Measurements from ENCODE around the gene SESN1.
A peak's percentile ranks its signal among the peaks of the same experiment; 100 is the strongest.
"Not testable (repeated sequence)": the region's sequence is repeated elsewhere in the genome, so short reads cannot be mapped to it uniquely, and the experiment has no call there.

The SESN1 gene

GRCh38 chr6:109094416-109095035, at the start of gene SESN1:
TSS of gene SESN1 (minus strand) at chr6:109094846. CDS start at chr6:109094073, 773 bp downstream.
- Histone ChIP-seq H3K27ac (ENCODE audit: low read length) (no peak within 1 kb of the TSS), H3K9me3 (ENCODE audit: control insufficient read depth, insufficient read depth, low read length) (no peaks in the 10 kb centered on the region), H3K27me3 (ENCODE audit: control insufficient read depth, insufficient read depth, low read length) (no peaks in the 10 kb centered on the region), H3K36me3 (ENCODE audit: control insufficient read depth, insufficient read depth, low read length) (no peaks in the 10 kb centered on the region), H3K4me3 (ENCODE audit: low read length) (peak within 1 kb of the TSS; percentile 88), H3K4me1 (ENCODE audit: control insufficient read depth, insufficient read depth, low read length) (no peaks in the 10 kb centered on the region)
- DNase-seq (ENCODE audit: low read depth, low spot score), result peak; percentile 64
- WGBS (ENCODE audit: insufficient coverage, insufficient read length), result no CpG with 5 or more reads among the region's 62 CpGs

GRCh38 chr6:109143191-109143590, 48.5 kb upstream of the SESN1 start:
- Histone ChIP-seq H3K36me3 (ENCODE audit: control insufficient read depth, insufficient read depth, low read length) (no peaks in the 10 kb centered on the region), H3K4me3 (ENCODE audit: low read length) (no peak overlapping the region), H3K4me1 (ENCODE audit: control insufficient read depth, insufficient read depth, low read length) (no peaks in the 10 kb centered on the region), H3K27ac (ENCODE audit: low read length) (no peak overlapping the region), H3K27me3 (ENCODE audit: control insufficient read depth, insufficient read depth, low read length) (no peaks in the 10 kb centered on the region), H3K9me3 (ENCODE audit: control insufficient read depth, insufficient read depth, low read length) (no peaks in the 10 kb centered on the region)
- no peak for DNase-seq (ENCODE audit: low read depth, low spot score)

- not testable (repeated sequence) for DNase-seq (ENCODE audit: low read depth, low spot score); H3K4me1 ChIP-seq (ENCODE audit: control insufficient read depth, insufficient read depth, low read length); H3K9me3 ChIP-seq (ENCODE audit: control insufficient read depth, insufficient read depth, low read length); H3K4me3 ChIP-seq (ENCODE audit: low read length); H3K27me3 ChIP-seq (ENCODE audit: control insufficient read depth, insufficient read depth, low read length); H3K36me3 ChIP-seq (ENCODE audit: control insufficient read depth, insufficient read depth, low read length); H3K27ac ChIP-seq (ENCODE audit: low read length)
These were observed 47.4 kb upstream of the SESN1 start for GRCh38 chr6:109142067-109142466.

DNA sequence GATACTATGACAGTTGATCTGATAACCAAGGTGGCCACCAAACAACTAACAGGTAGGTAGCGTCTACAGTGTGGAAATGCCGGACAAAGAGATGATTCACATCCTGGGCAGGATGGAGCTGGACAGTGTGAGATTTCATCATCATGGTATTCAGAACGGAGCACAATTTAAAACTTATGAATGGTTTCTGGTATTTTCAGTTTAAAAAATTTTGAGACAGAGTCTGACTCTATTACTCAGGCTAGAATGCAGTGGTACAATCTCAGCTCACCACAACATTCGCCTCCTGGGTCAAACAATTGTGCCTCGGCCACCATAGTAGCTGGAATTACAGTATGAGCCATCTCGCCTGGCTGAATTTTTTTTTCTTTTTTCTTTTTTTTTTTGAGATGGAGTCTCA, 44.5 kb upstream of the SESN1 start:
- DNase-seq (ENCODE audit: low read depth, low spot score), result no peak
- Histone ChIP-seq H3K4me3 (ENCODE audit: low read length) (no peak overlapping the region), H3K36me3 (ENCODE audit: control insufficient read depth, insufficient read depth, low read length) (no peaks in the 10 kb centered on the region), H3K27ac (ENCODE audit: low read length) (no peak overlapping the region), H3K9me3 (ENCODE audit: control insufficient read depth, insufficient read depth, low read length) (no peaks in the 10 kb centered on the region), H3K4me1 (ENCODE audit: control insufficient read depth, insufficient read depth, low read length) (no peaks in the 10 kb centered on the region), H3K27me3 (ENCODE audit: control insufficient read depth, insufficient read depth, low read length) (no peaks in the 10 kb centered on the region)
- no CpG with 5 or more reads among the region's 6 CpGs for WGBS (ENCODE audit: insufficient coverage, insufficient read length)

DNA sequence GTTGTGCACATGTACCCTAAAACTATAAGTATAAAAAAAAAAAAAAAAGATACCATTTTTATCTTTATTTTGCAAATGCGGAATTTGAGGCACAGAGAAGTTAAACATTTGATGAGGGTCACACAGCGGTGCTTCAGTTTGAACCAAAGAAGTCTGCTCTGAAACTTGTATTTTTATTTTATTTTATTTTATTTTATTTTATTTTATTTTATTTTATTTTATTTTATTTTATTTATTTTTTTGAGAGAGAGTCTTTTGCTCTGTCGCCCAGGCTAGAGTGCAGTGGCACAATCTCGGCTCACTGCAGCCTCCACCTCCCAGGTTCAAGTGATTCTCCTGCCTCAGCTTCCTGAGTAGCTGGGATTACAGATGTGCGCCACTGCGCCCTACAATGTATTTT, 41.9 kb upstream of the SESN1 start:
- H3K27me3 ChIP-seq (ENCODE audit: control insufficient read depth, insufficient read depth, low read length); H3K27ac ChIP-seq (ENCODE audit: low read length); DNase-seq (ENCODE audit: low read depth, low spot score); H3K4me1 ChIP-seq (ENCODE audit: control insufficient read depth, insufficient read depth, low read length); H3K9me3 ChIP-seq (ENCODE audit: control insufficient read depth, insufficient read depth, low read length); H3K36me3 ChIP-seq (ENCODE audit: control insufficient read depth, insufficient read depth, low read length); H3K4me3 ChIP-seq (ENCODE audit: low read length): not testable (repeated sequence)
- WGBS (ENCODE audit: insufficient coverage, insufficient read length), result no CpG with 5 or more reads among the region's 6 CpGs

GRCh38 chr6:109136039-109136438, 41.4 kb upstream of the SESN1 start:
- not testable (repeated sequence) for DNase-seq (ENCODE audit: low read depth, low spot score); H3K4me1 ChIP-seq (ENCODE audit: control insufficient read depth, insufficient read depth, low read length); H3K9me3 ChIP-seq (ENCODE audit: control insufficient read depth, insufficient read depth, low read length); H3K36me3 ChIP-seq (ENCODE audit: control insufficient read depth, insufficient read depth, low read length); H3K27me3 ChIP-seq (ENCODE audit: control insufficient read depth, insufficient read depth, low read length); H3K27ac ChIP-seq (ENCODE audit: low read length); H3K4me3 ChIP-seq (ENCODE audit: low read length)
- no CpG with 5 or more reads among the region's 6 CpGs for WGBS (ENCODE audit: insufficient coverage, insufficient read length)

DNA sequence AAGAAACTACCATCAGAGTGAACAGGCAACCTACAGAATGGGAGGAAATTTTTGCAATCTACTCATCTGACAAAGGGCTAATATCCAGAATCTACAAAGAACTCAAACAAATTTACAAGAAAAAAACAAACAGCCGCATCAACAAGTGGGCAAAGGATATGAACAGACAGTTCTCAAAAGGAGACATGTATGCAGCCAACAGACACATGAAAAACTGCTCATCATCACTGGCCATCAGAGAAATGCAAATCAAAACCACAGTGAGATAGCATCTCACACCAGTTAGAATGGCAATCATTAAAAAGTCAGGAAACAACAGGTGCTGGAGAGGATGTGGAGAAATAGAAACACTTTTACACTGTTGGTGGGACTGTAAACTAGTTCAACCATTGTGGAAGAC, 41.0 kb upstream of the SESN1 start:
- H3K4me3 ChIP-seq (ENCODE audit: low read length); H3K4me1 ChIP-seq (ENCODE audit: control insufficient read depth, insufficient read depth, low read length); DNase-seq (ENCODE audit: low read depth, low spot score); H3K9me3 ChIP-seq (ENCODE audit: control insufficient read depth, insufficient read depth, low read length); H3K36me3 ChIP-seq (ENCODE audit: control insufficient read depth, insufficient read depth, low read length); H3K27ac ChIP-seq (ENCODE audit: low read length); H3K27me3 ChIP-seq (ENCODE audit: control insufficient read depth, insufficient read depth, low read length): not testable (repeated sequence)
- WGBS (ENCODE audit: insufficient coverage, insufficient read length), result no CpG with 5 or more reads among the region's 1 CpG

DNA sequence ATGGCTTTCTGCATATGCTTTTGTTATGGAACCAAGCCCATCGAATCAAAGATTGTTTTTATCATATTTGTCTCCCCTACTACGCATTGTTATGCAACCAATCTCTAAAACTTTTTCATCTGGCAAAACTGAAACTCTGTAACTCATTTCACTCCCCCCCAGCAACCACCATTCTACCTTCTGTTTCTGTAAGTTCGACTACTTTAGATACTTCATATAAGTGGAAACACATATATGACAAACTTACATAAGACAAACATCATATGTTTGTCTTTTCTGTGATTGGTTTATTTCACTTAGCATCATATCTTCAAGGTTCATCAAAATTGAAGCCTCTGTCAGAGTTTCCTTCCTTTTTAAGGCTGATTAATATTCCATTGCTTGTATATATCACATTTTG, 35.4 kb upstream of the SESN1 start:
- WGBS (ENCODE audit: insufficient coverage, insufficient read length), result no CpG with 5 or more reads among the region's 3 CpGs
- Histone ChIP-seq H3K27ac (ENCODE audit: low read length) (no peak overlapping the region), H3K4me1 (ENCODE audit: control insufficient read depth, insufficient read depth, low read length) (no peaks in the 10 kb centered on the region), H3K9me3 (ENCODE audit: control insufficient read depth, insufficient read depth, low read length) (no peaks in the 10 kb centered on the region), H3K4me3 (ENCODE audit: low read length) (no peak overlapping the region), H3K36me3 (ENCODE audit: control insufficient read depth, insufficient read depth, low read length) (no peaks in the 10 kb centered on the region), H3K27me3 (ENCODE audit: control insufficient read depth, insufficient read depth, low read length) (no peaks in the 10 kb centered on the region)
- DNase-seq (ENCODE audit: low read depth, low spot score), result no peak

DNA sequence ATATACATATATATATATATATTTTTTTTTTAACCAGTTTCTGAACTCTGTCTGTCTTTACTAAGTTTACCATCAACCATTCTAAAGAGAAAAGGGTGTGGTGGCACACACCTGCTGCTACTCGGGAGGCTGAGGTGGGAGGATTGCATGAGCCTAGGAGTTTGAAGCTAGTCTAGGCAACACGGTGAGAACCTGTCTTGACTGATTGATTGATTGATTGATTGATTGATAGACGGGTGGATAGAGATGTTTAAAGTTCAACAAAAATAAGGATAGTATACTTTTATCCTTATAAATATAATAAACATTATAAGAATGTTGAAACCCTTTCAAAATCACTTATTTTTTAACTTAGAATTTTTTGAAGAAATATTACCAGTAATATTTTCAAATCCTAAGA, 30.9 kb upstream of the SESN1 start:
- no peaks in the 10 kb centered on the region for H3K4me1 ChIP-seq (ENCODE audit: control insufficient read depth, insufficient read depth, low read length)
- H3K27ac ChIP-seq (ENCODE audit: low read length), result no peak overlapping the region
- WGBS (ENCODE audit: insufficient coverage, insufficient read length), result no CpG with 5 or more reads among the region's 3 CpGs
- no peak for DNase-seq (ENCODE audit: low read depth, low spot score)
- no peaks in the 10 kb centered on the region for H3K9me3 ChIP-seq (ENCODE audit: control insufficient read depth, insufficient read depth, low read length)
- no peak overlapping the region for H3K4me3 ChIP-seq (ENCODE audit: low read length)
- H3K36me3 ChIP-seq (ENCODE audit: control insufficient read depth, insufficient read depth, low read length), result no peaks in the 10 kb centered on the region
- no peaks in the 10 kb centered on the region for H3K27me3 ChIP-seq (ENCODE audit: control insufficient read depth, insufficient read depth, low read length)

GRCh38 chr6:109124219-109124618, 29.6 kb upstream of the SESN1 start:
- no peaks in the 10 kb centered on the region for H3K4me1 ChIP-seq (ENCODE audit: control insufficient read depth, insufficient read depth, low read length)
- no peaks in the 10 kb centered on the region for H3K9me3 ChIP-seq (ENCODE audit: control insufficient read depth, insufficient read depth, low read length)
- H3K4me3 ChIP-seq (ENCODE audit: low read length), result no peak overlapping the region
- no peaks in the 10 kb centered on the region for H3K27me3 ChIP-seq (ENCODE audit: control insufficient read depth, insufficient read depth, low read length)
- DNase-seq (ENCODE audit: low read depth, low spot score), result no peak
- H3K36me3 ChIP-seq (ENCODE audit: control insufficient read depth, insufficient read depth, low read length), result no peaks in the 10 kb centered on the region
- no CpG with 5 or more reads among the region's 2 CpGs for WGBS (ENCODE audit: insufficient coverage, insufficient read length)
- no peak overlapping the region for H3K27ac ChIP-seq (ENCODE audit: low read length)

DNA sequence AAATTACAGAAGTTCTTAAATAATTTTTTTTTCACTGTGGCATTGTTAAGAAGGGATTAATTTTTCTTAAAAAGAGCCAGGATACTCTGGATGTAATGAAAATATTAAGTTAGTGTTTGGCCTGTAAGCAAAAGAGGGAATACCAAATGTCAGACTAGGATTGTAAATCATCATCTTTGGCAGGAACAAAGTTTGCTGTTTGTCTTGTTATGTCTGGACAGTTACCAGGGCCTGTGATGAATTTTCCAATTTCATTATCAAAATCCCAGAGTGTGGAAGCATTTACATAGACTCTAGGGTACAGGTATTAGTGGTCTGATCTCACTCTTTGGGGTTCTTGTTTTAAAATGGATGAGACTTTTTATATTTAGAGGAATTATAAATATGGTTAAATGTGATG, 26.8 kb upstream of the SESN1 start:
- H3K27ac ChIP-seq (ENCODE audit: low read length), result no peak overlapping the region
- no peaks in the 10 kb centered on the region for H3K27me3 ChIP-seq (ENCODE audit: control insufficient read depth, insufficient read depth, low read length)
- H3K9me3 ChIP-seq (ENCODE audit: control insufficient read depth, insufficient read depth, low read length), result no peaks in the 10 kb centered on the region
- H3K4me3 ChIP-seq (ENCODE audit: low read length), result no peak overlapping the region
- DNase-seq (ENCODE audit: low read depth, low spot score), result no peak
- H3K4me1 ChIP-seq (ENCODE audit: control insufficient read depth, insufficient read depth, low read length), result no peaks in the 10 kb centered on the region
- no peaks in the 10 kb centered on the region for H3K36me3 ChIP-seq (ENCODE audit: control insufficient read depth, insufficient read depth, low read length)

All from iPS DF 6.9 (cell line).